Chondrocyte (in vitro differentiated cells): ENCODE results near the gene RNF133. TPM values are rescaled to one million over a fixed set of nuclear protein-coding genes. Genes with fewer than 3 reads are reported as not detected.

Source experiments
- DNase-seq: peaks from one replicate; pipeline ENCODE4 v3.0.0; 2021; ENCODE audit warnings: mixed read lengths, low spot score
- H3K27ac Mint-ChIP-seq: one replicate; pipeline ENCODE4 v1.8.0; 2021; ENCODE audit warnings: mild to moderate bottlenecking, moderate library complexity, mixed read lengths; ENCODE audit not compliant: unreplicated experiment
- H3K27me3 Mint-ChIP-seq: 2 replicates; pipeline ENCODE4 v1.8.0; 2021; ENCODE audit warnings: low read depth, mixed read lengths
- H3K36me3 Mint-ChIP-seq: 2 replicates; pipeline ENCODE4 v1.8.0; 2021; ENCODE audit warnings: low read depth, mixed read lengths
- H3K4me1 Mint-ChIP-seq: 2 replicates; pipeline ENCODE4 v1.8.0; 2021; ENCODE audit warnings: low read depth, mild to moderate bottlenecking, mixed read lengths
- H3K4me3 Mint-ChIP-seq: one replicate; pipeline ENCODE4 v1.8.0; 2021; ENCODE audit warnings: mild to moderate bottlenecking, moderate library complexity, mixed read lengths; ENCODE audit not compliant: unreplicated experiment
- H3K9me3 Mint-ChIP-seq: 2 replicates; pipeline ENCODE4 v1.8.0; 2021; ENCODE audit warnings: low read depth, mixed read lengths
- long read RNA-seq: library from polyadenylated mRNA; stranded (forward); transcript quantifications from one replicate; pipeline ENCODE4 v2.0.0, GENCODE V29; 2021
- total RNA-seq: library from RNA; stranded (reverse); gene quantifications from 3 replicates; pipeline ENCODE4 v1.2.1, GENCODE V29; 2021
- TF ChIP-seq, protein P1 (sequence below): fragments of 200-600 bp; sonication (generic); IDR thresholded peaks from 2 replicates; pipeline ENCODE4 v1.5.0; 2021; ENCODE audit warnings: antibody characterized with exemption, mild to moderate bottlenecking, moderate library complexity

RNF133 gene, protein sequence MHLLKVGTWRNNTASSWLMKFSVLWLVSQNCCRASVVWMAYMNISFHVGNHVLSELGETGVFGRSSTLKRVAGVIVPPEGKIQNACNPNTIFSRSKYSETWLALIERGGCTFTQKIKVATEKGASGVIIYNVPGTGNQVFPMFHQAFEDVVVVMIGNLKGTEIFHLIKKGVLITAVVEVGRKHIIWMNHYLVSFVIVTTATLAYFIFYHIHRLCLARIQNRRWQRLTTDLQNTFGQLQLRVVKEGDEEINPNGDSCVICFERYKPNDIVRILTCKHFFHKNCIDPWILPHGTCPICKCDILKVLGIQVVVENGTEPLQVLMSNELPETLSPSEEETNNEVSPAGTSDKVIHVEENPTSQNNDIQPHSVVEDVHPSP
- not detected in 3 replicates for total RNA-seq
- long read RNA-seq, result 0 reads

DNA sequence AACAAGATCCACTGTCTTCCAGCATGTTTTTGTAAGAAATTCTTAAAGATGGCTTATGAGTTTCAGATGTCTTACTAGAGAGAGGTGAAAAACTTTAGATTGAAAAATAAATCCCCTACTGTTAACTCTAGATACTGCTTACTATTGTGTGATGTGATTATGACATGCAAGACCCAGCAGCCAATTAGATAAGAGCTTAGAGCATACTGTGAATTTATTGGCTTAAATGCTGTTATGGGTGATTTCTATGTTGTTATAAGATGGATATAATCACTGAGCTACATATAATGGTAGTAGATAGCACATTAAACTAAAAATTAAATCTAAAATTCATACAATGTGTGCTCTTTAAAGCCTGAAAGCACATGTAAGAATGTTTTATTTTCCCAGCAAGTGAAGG is at the start of gene RNF133:
Gene RNF133 (minus strand): TSS at position 101 of the 400 bp plus-strand sequence. CDS start 199 bp downstream, outside the sequence.
- Mint-ChIP-seq H3K4me1 (no peaks in the 10 kb centered on the region), H3K9me3 (peaks cover 8% of the 10 kb centered on the region), H3K36me3 (no peaks in the 10 kb centered on the region), H3K27me3 (peaks cover 4% of the 10 kb centered on the region), H3K27ac (no peak within 1 kb of the TSS), H3K4me3 (no peak within 1 kb of the TSS)
- TF ChIP-seq, protein P1, sequence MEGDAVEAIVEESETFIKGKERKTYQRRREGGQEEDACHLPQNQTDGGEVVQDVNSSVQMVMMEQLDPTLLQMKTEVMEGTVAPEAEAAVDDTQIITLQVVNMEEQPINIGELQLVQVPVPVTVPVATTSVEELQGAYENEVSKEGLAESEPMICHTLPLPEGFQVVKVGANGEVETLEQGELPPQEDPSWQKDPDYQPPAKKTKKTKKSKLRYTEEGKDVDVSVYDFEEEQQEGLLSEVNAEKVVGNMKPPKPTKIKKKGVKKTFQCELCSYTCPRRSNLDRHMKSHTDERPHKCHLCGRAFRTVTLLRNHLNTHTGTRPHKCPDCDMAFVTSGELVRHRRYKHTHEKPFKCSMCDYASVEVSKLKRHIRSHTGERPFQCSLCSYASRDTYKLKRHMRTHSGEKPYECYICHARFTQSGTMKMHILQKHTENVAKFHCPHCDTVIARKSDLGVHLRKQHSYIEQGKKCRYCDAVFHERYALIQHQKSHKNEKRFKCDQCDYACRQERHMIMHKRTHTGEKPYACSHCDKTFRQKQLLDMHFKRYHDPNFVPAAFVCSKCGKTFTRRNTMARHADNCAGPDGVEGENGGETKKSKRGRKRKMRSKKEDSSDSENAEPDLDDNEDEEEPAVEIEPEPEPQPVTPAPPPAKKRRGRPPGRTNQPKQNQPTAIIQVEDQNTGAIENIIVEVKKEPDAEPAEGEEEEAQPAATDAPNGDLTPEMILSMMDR, result no peak
- DNase-seq, result no peak

DNA sequence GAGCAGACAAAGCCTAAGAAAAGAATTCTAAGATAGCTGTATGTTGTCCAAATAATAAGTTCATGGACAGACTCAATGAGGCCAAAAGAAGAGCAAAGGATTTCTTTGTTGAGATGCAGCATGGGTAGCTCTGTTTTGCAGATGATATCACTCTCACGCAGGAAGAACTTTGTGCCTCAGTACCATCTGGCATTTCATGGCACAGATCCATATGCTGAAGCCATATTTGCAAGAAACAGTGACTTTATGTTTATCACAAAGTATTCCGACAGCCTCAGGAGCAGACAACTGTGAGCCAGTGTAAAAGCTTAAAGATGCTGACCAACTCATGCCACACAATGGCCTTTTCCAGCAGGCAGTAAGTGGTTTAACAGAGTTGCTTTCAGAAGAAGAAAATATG is 49.3 kb upstream of the RNF133 start:
- TF ChIP-seq, protein P1, result no peak
- Mint-ChIP-seq H3K4me1 (no peaks in the 10 kb centered on the region), H3K36me3 (no peaks in the 10 kb centered on the region), H3K9me3 (no peaks in the 10 kb centered on the region), H3K27ac (no peak overlapping the region), H3K4me3 (no peak overlapping the region), H3K27me3 (peaks cover 8% of the 10 kb centered on the region)
- DNase-seq, result no peak

DNA sequence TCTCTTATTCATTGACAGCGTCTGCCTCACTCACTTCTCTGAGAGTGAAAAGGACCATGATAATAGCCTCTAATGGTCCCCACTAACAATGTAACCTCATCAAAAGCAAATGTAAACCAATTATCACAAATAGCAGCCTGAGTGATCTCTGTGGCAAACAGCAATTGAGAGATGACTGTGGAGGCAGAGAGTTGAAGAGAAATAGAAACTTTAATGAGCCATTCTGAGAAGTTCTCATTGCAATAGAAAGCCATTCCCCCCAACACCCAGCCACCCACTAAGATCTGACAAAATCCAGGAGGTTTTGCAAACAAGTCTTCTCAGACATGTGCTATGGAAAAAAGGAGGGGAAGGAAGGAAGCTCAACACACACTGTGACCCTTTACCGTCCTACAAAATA is 48.0 kb upstream of the RNF133 start:
- no peak for DNase-seq
- Mint-ChIP-seq H3K27ac (no peak overlapping the region), H3K27me3 (peaks cover 4% of the 10 kb centered on the region), H3K4me1 (no peaks in the 10 kb centered on the region), H3K9me3 (no peaks in the 10 kb centered on the region), H3K36me3 (no peaks in the 10 kb centered on the region), H3K4me3 (no peak overlapping the region)
- TF ChIP-seq, protein P1, result no peak

DNA sequence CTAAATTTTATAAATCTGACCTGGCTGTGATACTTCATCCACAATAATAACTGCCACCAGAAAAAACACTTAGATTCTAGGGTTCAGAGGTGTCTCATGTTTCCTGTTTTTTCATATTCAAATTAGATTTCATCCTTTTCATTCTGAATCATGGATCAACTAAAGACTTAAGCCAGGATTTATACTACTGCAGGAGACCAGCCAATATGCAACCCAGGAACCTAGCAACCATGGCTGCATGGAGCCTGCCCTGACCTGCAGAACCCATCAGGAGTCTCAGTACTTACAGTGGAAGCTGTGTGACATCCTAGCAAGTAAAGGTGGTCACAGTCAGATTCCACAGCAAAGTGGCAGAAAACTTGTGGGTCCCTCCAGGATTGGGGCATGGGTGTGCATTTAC is 44.3 kb upstream of the RNF133 start:
- Mint-ChIP-seq H3K27me3 (no peaks in the 10 kb centered on the region), H3K9me3 (no peaks in the 10 kb centered on the region), H3K4me3 (no peak overlapping the region), H3K27ac (no peak overlapping the region), H3K36me3 (no peaks in the 10 kb centered on the region), H3K4me1 (no peaks in the 10 kb centered on the region)
- no peak for DNase-seq
- TF ChIP-seq, protein P1, result no peak

DNA sequence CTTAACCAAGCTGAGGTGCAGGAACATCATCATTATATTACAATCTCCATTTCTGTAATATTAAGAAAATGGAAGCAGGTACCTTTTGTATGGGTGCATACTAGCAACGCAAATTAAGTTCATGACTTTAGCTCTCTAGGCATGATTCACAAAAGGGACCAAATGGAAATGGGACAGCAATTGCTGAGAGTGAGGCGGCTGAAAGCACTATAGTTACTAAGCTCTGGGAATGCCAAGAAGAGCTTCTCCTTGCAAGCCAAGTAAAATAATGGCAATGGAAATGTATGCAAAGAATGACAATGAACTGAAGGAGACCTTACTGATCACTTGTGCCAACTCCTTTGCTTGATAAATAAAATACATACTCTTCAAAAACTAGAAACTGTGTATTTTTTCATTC is 40.0 kb upstream of the RNF133 start:
- TF ChIP-seq, protein P1, result no peak
- Mint-ChIP-seq H3K9me3 (no peaks in the 10 kb centered on the region), H3K36me3 (no peaks in the 10 kb centered on the region), H3K4me3 (no peak overlapping the region), H3K27me3 (peaks cover 1% of the 10 kb centered on the region), H3K4me1 (no peaks in the 10 kb centered on the region), H3K27ac (no peak overlapping the region)
- DNase-seq, result no peak
